Loucy (cell line): Measurements from ENCODE around the gene MICAL3.
A peak's percentile ranks its signal among the peaks of the same experiment; 100 is the strongest.

Source experiments
- H2AFZ ChIP-seq: fragments of 200-600 bp; sonication (generic); 2 replicates; pipeline ENCODE4 v1.6.0; 2016; ENCODE audit warnings: antibody characterized with exemption, mild to moderate bottlenecking, low read length, moderate library complexity
- H3F3A ChIP-seq: fragments of 200-600 bp; 2 replicates; pipeline ENCODE4 v1.6.0; 2016; ENCODE audit warnings: antibody characterized with exemption, low read depth, mild to moderate bottlenecking
- H3K27me3 ChIP-seq: fragments of 200-600 bp; sonication (generic); 2 replicates; pipeline ENCODE4 v1.6.1; 2014; ENCODE audit warnings: low read length, mild to moderate bottlenecking; ENCODE audit not compliant: insufficient read depth, poor library complexity, severe bottlenecking
- H3K36me3 ChIP-seq: fragments of 200-600 bp; sonication (generic); 2 replicates; pipeline ENCODE4 v1.6.1; 2016; ENCODE audit warnings: low read length; ENCODE audit not compliant: insufficient read depth
- H3K4me1 ChIP-seq: fragments of 200-600 bp; sonication (generic); 2 replicates; pipeline ENCODE4 v1.5.1; 2014; ENCODE audit warnings: low read length, mild to moderate bottlenecking; ENCODE audit not compliant: insufficient read depth, poor library complexity, severe bottlenecking
- H3K4me2 ChIP-seq: fragments of 200-600 bp; sonication (generic); 2 replicates; pipeline ENCODE4 v1.6.0; 2014; ENCODE audit warnings: antibody characterized with exemption, low read length, low read depth, mild to moderate bottlenecking; ENCODE audit not compliant: poor library complexity, severe bottlenecking
- H3K4me3 ChIP-seq: fragments of 200-600 bp; sonication (generic); 2 replicates; pipeline ENCODE4 v1.5.1; 2014; ENCODE audit warnings: low read length, mild to moderate bottlenecking, mixed read lengths; ENCODE audit not compliant: poor library complexity, severe bottlenecking
- H3K79me2 ChIP-seq: fragments of 200-600 bp; sonication (generic); 2 replicates; pipeline ENCODE4 v1.6.1; 2014; ENCODE audit warnings: low read length; ENCODE audit not compliant: insufficient read depth
- H3K9ac ChIP-seq: fragments of 200-600 bp; sonication (generic); 2 replicates; pipeline ENCODE4 v1.6.0; 2014; ENCODE audit warnings: mild to moderate bottlenecking, low read depth, low read length, moderate library complexity; ENCODE audit not compliant: poor library complexity, severe bottlenecking
- H3K9me2 ChIP-seq: fragments of 200-600 bp; sonication (generic); replicated peaks from 2 replicates; pipeline ENCODE4 v1.6.1; 2016; ENCODE audit warnings: low read depth, low read length, mixed read lengths
- H3K9me3 ChIP-seq: fragments of 200-600 bp; sonication (generic); 2 replicates; pipeline ENCODE4 v1.6.1; 2014; ENCODE audit warnings: mild to moderate bottlenecking, antibody characterized with exemption, low read length, low read depth; ENCODE audit not compliant: insufficient read depth
- H4K20me1 ChIP-seq: fragments of 200-600 bp; sonication (generic); 2 replicates; pipeline ENCODE4 v1.6.0; 2014; ENCODE audit warnings: antibody characterized with exemption, low read length, mild to moderate bottlenecking; ENCODE audit not compliant: insufficient read depth, poor library complexity, severe bottlenecking
- EZH2phosphoT487 ChIP-seq: fragments of 200-600 bp; IDR thresholded peaks from 2 replicates; pipeline ENCODE4 v1.6.1; 2018; ENCODE audit warnings: antibody characterized with exemption, mild to moderate bottlenecking, moderate library complexity, borderline replicate concordance
- TF ChIP-seq, protein P1 (sequence below): fragments of 200-600 bp; sonication (generic); conservative IDR thresholded peaks from 2 replicates; pipeline ENCODE4 v1.5.1; 2014; ENCODE audit warnings: mild to moderate bottlenecking, antibody characterized with exemption, low read length

Gene MICAL3

DNA sequence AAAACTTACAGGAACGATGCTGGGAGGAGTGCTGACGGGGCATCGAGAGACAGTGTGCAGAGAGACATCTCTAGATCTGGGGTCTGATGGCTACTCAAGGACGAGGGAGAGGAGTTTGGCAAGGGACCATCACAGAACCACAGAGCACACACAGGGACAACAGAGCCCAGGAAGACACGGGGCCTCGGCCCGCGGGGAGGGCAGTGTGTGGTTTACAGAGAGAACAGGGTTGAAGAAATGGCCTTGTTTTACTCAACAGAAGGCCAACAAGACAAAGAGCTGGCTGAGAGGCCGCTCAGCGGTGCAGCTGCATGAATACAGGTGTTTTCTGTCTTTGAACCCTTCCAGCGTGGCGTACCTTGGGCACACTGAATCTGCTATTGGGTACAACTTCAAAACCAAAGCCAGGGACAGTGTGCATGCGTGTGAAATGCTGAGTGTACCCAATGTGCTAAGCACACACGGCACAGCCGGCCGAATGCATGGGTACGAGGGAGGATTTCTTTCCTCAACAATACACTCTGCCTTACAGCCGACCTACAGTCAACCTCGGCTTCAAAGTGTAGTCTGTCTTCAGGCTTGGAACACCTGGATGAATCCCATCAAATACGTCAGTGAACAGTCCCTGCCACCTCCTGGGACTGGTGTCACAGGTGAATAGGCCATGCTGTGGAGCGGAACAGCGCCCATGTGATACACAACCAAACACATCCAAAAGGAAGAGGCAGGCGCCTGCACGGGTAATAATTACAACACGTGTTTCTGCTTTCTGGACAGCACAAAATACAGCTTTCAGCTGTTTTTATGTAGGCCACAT is 229.4 kb downstream of the MICAL3 start:
- Histone ChIP-seq H3K4me2 (no peak overlapping the region), H3K79me2 (no peaks in the 10 kb centered on the region), H3K36me3 (peaks cover 1% of the 10 kb centered on the region; the same call in 1 of the 2 replicates), H3K9me3 (no peaks in the 10 kb centered on the region), H3K9me2 (no peaks in the 10 kb centered on the region), H3K27me3 (no peaks in the 10 kb centered on the region), H2AFZ (no peak overlapping the region), H3K9ac (no peak overlapping the region), H3F3A (no peaks in the 10 kb centered on the region), H3K4me3 (no peak overlapping the region), H3K4me1 (no peaks in the 10 kb centered on the region), H4K20me1 (no peaks in the 10 kb centered on the region)
- no peak for TF ChIP-seq EZH2phosphoT487
- TF ChIP-seq, protein P1, sequence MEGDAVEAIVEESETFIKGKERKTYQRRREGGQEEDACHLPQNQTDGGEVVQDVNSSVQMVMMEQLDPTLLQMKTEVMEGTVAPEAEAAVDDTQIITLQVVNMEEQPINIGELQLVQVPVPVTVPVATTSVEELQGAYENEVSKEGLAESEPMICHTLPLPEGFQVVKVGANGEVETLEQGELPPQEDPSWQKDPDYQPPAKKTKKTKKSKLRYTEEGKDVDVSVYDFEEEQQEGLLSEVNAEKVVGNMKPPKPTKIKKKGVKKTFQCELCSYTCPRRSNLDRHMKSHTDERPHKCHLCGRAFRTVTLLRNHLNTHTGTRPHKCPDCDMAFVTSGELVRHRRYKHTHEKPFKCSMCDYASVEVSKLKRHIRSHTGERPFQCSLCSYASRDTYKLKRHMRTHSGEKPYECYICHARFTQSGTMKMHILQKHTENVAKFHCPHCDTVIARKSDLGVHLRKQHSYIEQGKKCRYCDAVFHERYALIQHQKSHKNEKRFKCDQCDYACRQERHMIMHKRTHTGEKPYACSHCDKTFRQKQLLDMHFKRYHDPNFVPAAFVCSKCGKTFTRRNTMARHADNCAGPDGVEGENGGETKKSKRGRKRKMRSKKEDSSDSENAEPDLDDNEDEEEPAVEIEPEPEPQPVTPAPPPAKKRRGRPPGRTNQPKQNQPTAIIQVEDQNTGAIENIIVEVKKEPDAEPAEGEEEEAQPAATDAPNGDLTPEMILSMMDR = no peak

DNA sequence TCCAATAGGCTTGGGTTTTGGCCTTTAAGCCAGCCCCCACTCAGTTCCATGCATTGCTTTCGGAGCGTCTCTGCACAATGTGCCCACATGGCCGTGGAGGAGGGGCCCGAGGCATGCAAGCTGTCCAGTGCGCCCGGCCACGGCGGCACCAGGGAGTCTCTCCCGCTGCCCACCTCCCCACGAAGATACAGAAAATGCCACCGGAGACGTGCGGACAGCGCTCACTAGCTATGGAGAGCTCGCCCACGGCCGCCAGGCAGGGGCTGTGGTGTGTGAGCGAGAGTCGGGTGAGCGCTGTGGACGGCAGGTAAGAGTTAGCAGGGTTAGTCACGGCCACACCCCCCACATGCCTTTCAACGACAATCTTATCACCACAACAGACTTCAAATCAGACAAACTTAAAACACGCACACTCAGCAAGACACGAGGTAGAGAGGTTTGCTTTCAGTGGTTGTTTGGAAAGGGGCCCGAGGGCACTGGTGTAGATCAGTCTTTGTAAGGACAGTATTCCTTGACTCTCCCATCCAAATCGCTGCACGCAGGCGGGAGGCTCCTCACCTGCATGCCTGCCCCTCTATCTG is 231.4 kb downstream of the MICAL3 start:
- Histone ChIP-seq H3K36me3 (peaks cover 11% of the 10 kb centered on the region; the same call in 1 of the 2 replicates), H3K9ac (no peak overlapping the region), H3K9me2 (no peaks in the 10 kb centered on the region), H3K4me2 (no peak overlapping the region), H3K4me1 (no peaks in the 10 kb centered on the region), H3K4me3 (no peak overlapping the region), H3K27me3 (no peaks in the 10 kb centered on the region), H2AFZ (no peak overlapping the region), H3F3A (no peaks in the 10 kb centered on the region), H3K9me3 (no peaks in the 10 kb centered on the region), H3K79me2 (no peaks in the 10 kb centered on the region), H4K20me1 (no peaks in the 10 kb centered on the region)
- TF ChIP-seq, protein P1 = no peak
- TF ChIP-seq EZH2phosphoT487 = no peak

DNA sequence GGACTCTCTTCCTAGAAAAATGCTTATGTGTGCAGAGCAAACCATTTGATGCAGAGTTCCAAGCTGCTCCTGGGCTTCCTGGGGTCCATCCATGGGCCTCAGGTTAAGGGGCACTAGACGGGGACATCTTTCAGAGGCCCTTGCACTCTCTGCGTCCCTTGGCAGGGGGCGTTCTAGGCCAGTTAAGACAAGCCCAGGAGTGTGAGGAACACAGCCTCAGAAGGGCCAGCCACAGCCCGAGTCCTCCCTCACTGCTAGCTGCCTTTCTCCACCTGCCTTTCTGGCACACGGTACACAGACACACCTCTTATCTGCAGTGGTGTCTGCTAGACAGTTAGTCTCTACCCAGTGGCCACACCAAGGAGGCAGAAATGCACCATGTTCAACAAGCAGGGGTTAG is 232.1 kb downstream of the MICAL3 start:
- H3F3A ChIP-seq = no peaks in the 10 kb centered on the region
- no peak overlapping the region for H3K9ac ChIP-seq
- no peaks in the 10 kb centered on the region for H3K4me1 ChIP-seq
- no peak overlapping the region for H3K4me2 ChIP-seq
- no peak overlapping the region for H3K4me3 ChIP-seq
- no peaks in the 10 kb centered on the region for H3K9me3 ChIP-seq
- H3K79me2 ChIP-seq = no peaks in the 10 kb centered on the region
- H2AFZ ChIP-seq = no peak overlapping the region
- no peaks in the 10 kb centered on the region for H3K9me2 ChIP-seq
- no peak for TF ChIP-seq EZH2phosphoT487
- TF ChIP-seq, protein P1 = peak; percentile 34
- H3K36me3 ChIP-seq = peaks cover 11% of the 10 kb centered on the region; the same call in 1 of the 2 replicates
- no peaks in the 10 kb centered on the region for H4K20me1 ChIP-seq
- H3K27me3 ChIP-seq = no peaks in the 10 kb centered on the region
